HepG2 (cell line): ENCODE results near the gene GRIK4. TPM values are rescaled to one million over a fixed set of nuclear protein-coding genes. Genes with fewer than 3 reads are reported as not detected.

ENCODE experiments used
- ATAC-seq: fragments of 200-7000 bp; cut with Tn5 transposase; 3 replicates; pipeline ENCODE4 v1.9.1; 2020; ENCODE audit warnings: mild to moderate bottlenecking, moderate library complexity
- BruUV-seq: library from RNA; stranded (reverse); fragments of 400-500 nt; replicated peaks from 2 replicates; lab custom pipeline; 2021; lab: Mats Ljungman, UMichigan
- CTCF ChIA-PET: fragments of 300-600 bp; formaldehyde crosslinking; extraction: SDS; loops from one replicate; lab custom pipeline; 2021; ENCODE audit warnings: low total read pairs, inconsistent platforms, low intra/inter-chr PET ratio; lab: Yijun Ruan, JAX
- POLR2A ChIA-PET: fragments of 350-600 bp; sonication (Branson Sonifier 250); formaldehyde crosslinking; loops from one replicate; lab custom pipeline; 2020; ENCODE audit warnings: antibody characterized with exemption, inconsistent platforms; lab: Yijun Ruan, JAX
- DNase-seq: peaks from one replicate; pipeline ENCODE4 v3.0.0-alpha.2; 2015; ENCODE audit warnings: low spot score
- FAIRE-seq: peaks from 3 replicates; lab custom pipeline; 2011; peaks lifted over from hg19 to GRCh38; lab: Jason Lieb, UNC
- H2AFZ ChIP-seq: one replicate; pipeline ENCODE4 v1.6.1; 2011; ENCODE audit warnings: low read length, inconsistent platforms
- H3K27ac ChIP-seq: fragments of 300-600 bp; 3 replicates; pipeline ENCODE4 v1.8.0; 2011; ENCODE audit warnings: mixed run types, mild to moderate bottlenecking, mixed read lengths, low read length, inconsistent platforms; ENCODE audit not compliant: insufficient read depth; ENCODE audit errors: extremely low read length
- H3K27me3 ChIP-seq, 2 experiments: fragments of 200-600 bp in 1 of 2; 2 replicates in 1 of 2; 3 replicates in 1 of 2; pipeline versions ENCODE4 v1.6.0 to v1.8.0; 2011; ENCODE audit warnings: low read length in 2 of 2, mild to moderate bottlenecking in 2 of 2, moderate library complexity in 2 of 2, inconsistent platforms in 1 of 2; ENCODE audit not compliant: insufficient read depth in 2 of 2, control insufficient read depth in 1 of 2
- H3K36me3 ChIP-seq, 2 experiments: fragments of 200-600 bp in 1 of 2; replicated peaks in 1 of 2; 2 replicates in 1 of 2; 3 replicates in 1 of 2; pipeline versions ENCODE4 v1.5.1 to v1.8.0; 2011; ENCODE audit warnings: low read length in 2 of 2, inconsistent platforms in 1 of 2; ENCODE audit not compliant: insufficient read depth in 2 of 2, control insufficient read depth in 1 of 2
- H3K4me1 ChIP-seq: 2 replicates; pipeline ENCODE4 v1.5.1; 2012; ENCODE audit warnings: low read length, inconsistent platforms; ENCODE audit not compliant: insufficient read depth
- H3K4me2 ChIP-seq: 2 replicates; pipeline ENCODE4 v1.6.0; 2011; ENCODE audit warnings: low read depth, low read length, inconsistent platforms
- H3K4me3 ChIP-seq, 3 experiments: fragments of 200-600 bp in 1 of 3; sonication (generic), shearing (Covaris generic) in 1 of 3; replicated peaks in 1 of 3; 2 replicates each; pipeline ENCODE4 v1.5.1; 2011 to 2016; ENCODE audit warnings: low read length in 3 of 3, inconsistent platforms in 2 of 3, low read depth in 2 of 3, mild to moderate bottlenecking in 2 of 3, control low read depth in 1 of 3, mixed read lengths in 1 of 3; ENCODE audit not compliant: insufficient read depth in 1 of 3
- H3K79me2 ChIP-seq: one replicate; pipeline ENCODE4 v1.6.1; 2011; ENCODE audit warnings: low read length, inconsistent platforms; ENCODE audit not compliant: insufficient read depth
- H3K9ac ChIP-seq: 2 replicates; pipeline ENCODE4 v1.6.0; 2011; ENCODE audit warnings: mild to moderate bottlenecking, low read depth, low read length, inconsistent platforms; ENCODE audit not compliant: insufficient read depth
- H3K9me3 ChIP-seq: 2 replicates; pipeline ENCODE4 v1.5.1; 2012; ENCODE audit warnings: mild to moderate bottlenecking, low read length
- H4K20me1 ChIP-seq: 2 replicates; pipeline ENCODE4 v1.6.0; 2011; ENCODE audit warnings: inconsistent platforms, mild to moderate bottlenecking, low read length, moderate library complexity; ENCODE audit not compliant: insufficient read depth
- CAMTA2 ChIP-seq: sonication (generic); formaldehyde crosslinking; IDR thresholded peaks from 2 replicates; pipeline ENCODE4 v1.4.0; 2020; ENCODE audit warnings: mild to moderate bottlenecking, missing genetic modification reagents, borderline replicate concordance
- NCOR1 ChIP-seq: fragments of 200-600 bp; sonication (generic); IDR thresholded peaks from 2 replicates; pipeline ENCODE4 v1.7.0; 2017; ENCODE audit warnings: antibody characterized with exemption, low read length, borderline replicate concordance
- NONO ChIP-seq, 2 experiments: fragments of 450-650 bp in 1 of 2; sonication (generic) in 1 of 2; formaldehyde crosslinking in 1 of 2; IDR thresholded peaks in 1 of 2; conservative IDR thresholded peaks in 1 of 2; 2 replicates each; pipeline versions ENCODE4 v1.6.1 to v1.8.0; 2017 to 2022; ENCODE audit warnings: mild to moderate bottlenecking in 1 of 2, missing genetic modification reagents in 1 of 2, moderate library complexity in 1 of 2
- ZNF543 ChIP-seq: sonication (generic); formaldehyde crosslinking; IDR thresholded peaks from 2 replicates; pipeline ENCODE4 v1.4.0; 2020; ENCODE audit warnings: mild to moderate bottlenecking, missing genetic modification reagents
- WGBS: methylation state at CpG from one replicate; pipeline ENCODE4 v1.1.6; 2017; ENCODE audit warnings: low lambda C conversion rate; 5-methylcytosine and 5-hydroxymethylcytosine counted together
- in situ Hi-C: cut with HindIII; loops from 2 replicates; pipeline ENCODE4 v1.10.0; 2017; ENCODE audit warnings: low pct_unique_long_range_greater_than_20kb; ENCODE audit not compliant: extremely low pct_ligation_motif_present
- intact Hi-C: fragments of 100-400 bp; cut with micrococcal nuclease; formaldehyde crosslinking; loops from one replicate; pipeline ENCODE4 v1.10.0; 2022; ENCODE audit not compliant: unreplicated experiment
- polyA plus RNA-seq, 8 experiments: library from polyadenylated mRNA; depleted of rRNA in 3 of 8; stranded (reverse) in 7 of 8; unstranded in 1 of 8; fragments of >200 nt; fragmentation: Illumina TruSeq in 4 of 8; extraction: Trizol in 4 of 8; gene quantifications; 2 replicates each; pipeline versions ENCODE4 v1.2.1 to v1.2.3, GENCODE V29; 2011 to 2016; ENCODE audit warnings: low read depth in 4 of 8, missing spikeins in 1 of 8, mixed read lengths in 1 of 8; ENCODE audit not compliant: insufficient read depth in 1 of 8
- total RNA-seq, 5 experiments: library from RNA; depleted of rRNA; stranded (reverse); fragments of >200 nt; fragmentation: Illumina TruSeq; extraction: Trizol; gene quantifications; 2 replicates each; pipeline ENCODE4 v1.2.3, GENCODE V29; 2016; ENCODE audit warnings: low read depth in 1 of 5
- TF ChIP-seq, protein P1 (sequence below): sonication (generic); formaldehyde crosslinking; IDR thresholded peaks from 2 replicates; pipeline ENCODE4 v1.4.0; 2020; ENCODE audit warnings: missing genetic modification reagents, borderline replicate concordance
- TF ChIP-seq, protein P2 (sequence below): sonication (generic); formaldehyde crosslinking; IDR thresholded peaks from 2 replicates; pipeline ENCODE4 v1.5.1; 2020; ENCODE audit warnings: missing genetic modification reagents, mild to moderate bottlenecking, borderline replicate concordance
- TF ChIP-seq, protein P3 (sequence below): sonication (generic); formaldehyde crosslinking; IDR thresholded peaks from one replicate; pipeline ENCODE4 v1.5.1; 2020; ENCODE audit warnings: mild to moderate bottlenecking, missing genetic modification reagents; ENCODE audit errors: not compliant biosample characterization
- TF ChIP-seq, protein P4 (sequence below): sonication (generic); formaldehyde crosslinking; IDR thresholded peaks from 2 replicates; pipeline ENCODE4 v1.8.0; 2022; ENCODE audit warnings: missing genetic modification reagents, mild to moderate bottlenecking, inconsistent platforms, borderline replicate concordance

The GRIK4 gene
- total and polyA plus RNA-seq, 2 of the 13 experiments (the other 11 are each of a cell fraction or from before 2014, with no cell fraction given): 0.04 to 0.07 TPM

DNA sequence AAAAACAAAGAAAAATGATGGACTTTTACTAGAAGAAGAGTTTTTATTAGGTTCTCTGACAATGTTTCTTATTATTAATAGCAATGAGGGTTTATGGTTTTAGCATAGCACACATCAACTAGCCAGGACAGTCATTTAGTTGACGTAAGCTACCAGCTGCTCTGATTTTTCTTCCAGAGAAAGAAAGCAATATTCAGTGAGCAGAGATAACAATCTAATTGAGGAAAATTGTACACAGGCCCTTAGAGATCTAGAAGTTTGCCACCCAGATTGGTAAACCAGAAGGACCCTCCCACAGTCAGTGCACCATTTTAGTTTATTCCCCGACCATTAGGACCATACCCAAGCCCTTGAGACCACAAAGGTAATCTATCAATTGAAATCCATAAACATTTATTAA is 483.6 kb downstream of the GRIK4 start:
- Histone ChIP-seq H3K27ac (no peak overlapping the region), H3K27me3 (peaks cover 1 to 11% of the 10 kb centered on the region in 2 experiments; a peak in 3 of 5 replicates), H3K4me3 (no peak overlapping the region), H3K79me2 (no peaks in the 10 kb centered on the region), H3K9ac (no peak overlapping the region), H3K36me3 (no peaks in the 10 kb centered on the region), H3K9me3 (no peaks in the 10 kb centered on the region), H4K20me1 (no peaks in the 10 kb centered on the region), H2AFZ (no peak overlapping the region), H3K4me2 (no peak overlapping the region), H3K4me1 (no peaks in the 10 kb centered on the region)
- CTCF ChIA-PET: no interaction called here
- FAIRE-seq (no peak), DNase-seq (no peak), ATAC-seq (no peak)
- 26% methylated on average over 2 of the region's 2 CpGs for WGBS
- BruUV-seq: no TSS peak
- in situ Hi-C loops (no loop called here), intact Hi-C loops (no loop called here)
- POLR2A ChIA-PET: no interaction called here
- TF ChIP-seq, protein P1, sequence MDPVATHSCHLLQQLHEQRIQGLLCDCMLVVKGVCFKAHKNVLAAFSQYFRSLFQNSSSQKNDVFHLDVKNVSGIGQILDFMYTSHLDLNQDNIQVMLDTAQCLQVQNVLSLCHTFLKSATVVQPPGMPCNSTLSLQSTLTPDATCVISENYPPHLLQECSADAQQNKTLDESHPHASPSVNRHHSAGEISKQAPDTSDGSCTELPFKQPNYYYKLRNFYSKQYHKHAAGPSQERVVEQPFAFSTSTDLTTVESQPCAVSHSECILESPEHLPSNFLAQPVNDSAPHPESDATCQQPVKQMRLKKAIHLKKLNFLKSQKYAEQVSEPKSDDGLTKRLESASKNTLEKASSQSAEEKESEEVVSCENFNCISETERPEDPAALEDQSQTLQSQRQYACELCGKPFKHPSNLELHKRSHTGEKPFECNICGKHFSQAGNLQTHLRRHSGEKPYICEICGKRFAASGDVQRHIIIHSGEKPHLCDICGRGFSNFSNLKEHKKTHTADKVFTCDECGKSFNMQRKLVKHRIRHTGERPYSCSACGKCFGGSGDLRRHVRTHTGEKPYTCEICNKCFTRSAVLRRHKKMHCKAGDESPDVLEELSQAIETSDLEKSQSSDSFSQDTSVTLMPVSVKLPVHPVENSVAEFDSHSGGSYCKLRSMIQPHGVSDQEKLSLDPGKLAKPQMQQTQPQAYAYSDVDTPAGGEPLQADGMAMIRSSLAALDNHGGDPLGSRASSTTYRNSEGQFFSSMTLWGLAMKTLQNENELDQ (CRISPR knock-in tag): no peak
- TF ChIP-seq, protein P2, sequence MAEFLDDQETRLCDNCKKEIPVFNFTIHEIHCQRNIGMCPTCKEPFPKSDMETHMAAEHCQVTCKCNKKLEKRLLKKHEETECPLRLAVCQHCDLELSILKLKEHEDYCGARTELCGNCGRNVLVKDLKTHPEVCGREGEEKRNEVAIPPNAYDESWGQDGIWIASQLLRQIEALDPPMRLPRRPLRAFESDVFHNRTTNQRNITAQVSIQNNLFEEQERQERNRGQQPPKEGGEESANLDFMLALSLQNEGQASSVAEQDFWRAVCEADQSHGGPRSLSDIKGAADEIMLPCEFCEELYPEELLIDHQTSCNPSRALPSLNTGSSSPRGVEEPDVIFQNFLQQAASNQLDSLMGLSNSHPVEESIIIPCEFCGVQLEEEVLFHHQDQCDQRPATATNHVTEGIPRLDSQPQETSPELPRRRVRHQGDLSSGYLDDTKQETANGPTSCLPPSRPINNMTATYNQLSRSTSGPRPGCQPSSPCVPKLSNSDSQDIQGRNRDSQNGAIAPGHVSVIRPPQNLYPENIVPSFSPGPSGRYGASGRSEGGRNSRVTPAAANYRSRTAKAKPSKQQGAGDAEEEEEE: no peak
- TF ChIP-seq NCOR1 (no peak), ZNF543 (CRISPR knock-in tag) (no peak), NONO (IDR thresholded peaks at IDR 0.05) (no peak), NONO (CRISPR knock-in tag; conservative IDR thresholded peaks at IDR 0.05) (no peak), CAMTA2 (CRISPR knock-in tag) (no peak)
- TF ChIP-seq, protein P3, sequence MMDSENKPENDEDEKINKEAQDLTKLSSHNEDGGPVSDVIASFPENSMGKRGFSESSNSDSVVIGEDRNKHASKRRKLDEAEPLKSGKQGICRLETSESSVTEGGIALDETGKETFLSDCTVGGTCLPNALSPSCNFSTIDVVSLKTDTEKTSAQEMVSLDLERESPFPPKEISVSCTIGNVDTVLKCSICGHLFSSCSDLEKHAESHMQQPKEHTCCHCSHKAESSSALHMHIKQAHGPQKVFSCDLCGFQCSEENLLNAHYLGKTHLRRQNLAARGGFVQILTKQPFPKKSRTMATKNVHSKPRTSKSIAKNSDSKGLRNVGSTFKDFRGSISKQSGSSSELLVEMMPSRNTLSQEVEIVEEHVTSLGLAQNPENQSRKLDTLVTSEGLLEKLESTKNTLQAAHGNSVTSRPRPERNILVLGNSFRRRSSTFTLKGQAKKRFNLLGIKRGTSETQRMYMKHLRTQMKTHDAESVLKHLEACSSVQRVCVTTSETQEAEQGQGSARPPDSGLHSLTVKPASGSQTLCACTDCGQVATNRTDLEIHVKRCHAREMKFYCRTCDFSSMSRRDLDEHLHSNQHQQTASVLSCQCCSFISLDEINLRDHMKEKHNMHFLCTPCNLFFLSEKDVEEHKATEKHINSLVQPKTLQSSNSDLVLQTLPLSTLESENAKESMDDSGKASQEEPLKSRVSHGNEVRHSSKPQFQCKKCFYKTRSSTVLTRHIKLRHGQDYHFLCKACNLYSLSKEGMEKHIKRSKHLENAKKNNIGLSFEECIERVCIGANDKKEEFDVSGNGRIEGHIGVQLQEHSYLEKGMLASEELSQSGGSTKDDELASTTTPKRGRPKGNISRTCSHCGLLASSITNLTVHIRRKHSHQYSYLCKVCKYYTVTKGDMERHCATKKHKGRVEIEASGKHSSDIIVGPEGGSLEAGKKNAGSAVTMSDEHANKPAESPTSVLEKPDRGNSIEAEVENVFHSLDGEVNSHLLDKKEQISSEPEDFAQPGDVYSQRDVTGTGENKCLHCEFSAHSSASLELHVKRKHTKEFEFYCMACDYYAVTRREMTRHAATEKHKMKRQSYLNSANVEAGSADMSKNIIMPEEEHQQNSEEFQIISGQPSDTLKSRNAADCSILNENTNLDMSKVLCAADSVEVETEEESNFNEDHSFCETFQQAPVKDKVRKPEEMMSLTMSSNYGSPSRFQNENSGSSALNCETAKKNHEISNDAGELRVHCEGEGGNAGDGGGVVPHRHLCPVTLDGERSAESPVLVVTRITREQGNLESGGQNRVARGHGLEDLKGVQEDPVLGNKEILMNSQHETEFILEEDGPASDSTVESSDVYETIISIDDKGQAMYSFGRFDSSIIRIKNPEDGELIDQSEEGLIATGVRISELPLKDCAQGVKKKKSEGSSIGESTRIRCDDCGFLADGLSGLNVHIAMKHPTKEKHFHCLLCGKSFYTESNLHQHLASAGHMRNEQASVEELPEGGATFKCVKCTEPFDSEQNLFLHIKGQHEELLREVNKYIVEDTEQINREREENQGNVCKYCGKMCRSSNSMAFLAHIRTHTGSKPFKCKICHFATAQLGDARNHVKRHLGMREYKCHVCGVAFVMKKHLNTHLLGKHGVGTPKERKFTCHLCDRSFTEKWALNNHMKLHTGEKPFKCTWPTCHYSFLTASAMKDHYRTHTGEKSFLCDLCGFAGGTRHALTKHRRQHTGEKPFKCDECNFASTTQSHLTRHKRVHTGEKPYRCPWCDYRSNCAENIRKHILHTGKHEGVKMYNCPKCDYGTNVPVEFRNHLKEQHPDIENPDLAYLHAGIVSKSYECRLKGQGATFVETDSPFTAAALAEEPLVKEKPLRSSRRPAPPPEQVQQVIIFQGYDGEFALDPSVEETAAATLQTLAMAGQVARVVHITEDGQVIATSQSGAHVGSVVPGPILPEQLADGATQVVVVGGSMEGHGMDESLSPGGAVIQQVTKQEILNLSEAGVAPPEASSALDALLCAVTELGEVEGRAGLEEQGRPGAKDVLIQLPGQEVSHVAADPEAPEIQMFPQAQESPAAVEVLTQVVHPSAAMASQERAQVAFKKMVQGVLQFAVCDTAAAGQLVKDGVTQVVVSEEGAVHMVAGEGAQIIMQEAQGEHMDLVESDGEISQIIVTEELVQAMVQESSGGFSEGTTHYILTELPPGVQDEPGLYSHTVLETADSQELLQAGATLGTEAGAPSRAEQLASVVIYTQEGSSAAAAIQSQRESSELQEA (CRISPR knock-in tag): no peak
- TF ChIP-seq, protein P4, sequence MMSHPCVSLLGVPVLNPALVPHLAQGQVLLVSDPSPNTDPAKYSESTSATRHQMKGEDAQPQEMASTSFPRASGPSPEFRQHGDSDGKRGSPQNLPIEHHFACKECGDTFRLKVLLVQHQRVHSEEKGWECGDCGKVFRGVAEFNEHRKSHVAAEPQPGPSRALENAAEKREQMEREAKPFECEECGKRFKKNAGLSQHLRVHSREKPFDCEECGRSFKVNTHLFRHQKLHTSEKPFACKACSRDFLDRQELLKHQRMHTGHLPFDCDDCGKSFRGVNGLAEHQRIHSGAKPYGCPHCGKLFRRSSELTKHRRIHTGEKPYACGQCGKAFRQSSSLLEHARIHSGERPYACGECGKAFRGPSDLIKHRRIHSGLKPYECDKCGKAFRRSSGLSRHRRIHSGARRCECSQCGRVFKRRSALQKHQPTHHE (CRISPR knock-in tag): no peak
